Gastrocnemius medialis (tissue), 4 donors: Measurements from ENCODE around the gene RC3H2. TPM values are rescaled to one million over a fixed set of nuclear protein-coding genes. Genes with fewer than 3 reads are reported as not detected.
A peak's percentile ranks its signal among the peaks of the same experiment; 100 is the strongest.
"Not testable (repeated sequence)": the region's sequence is repeated elsewhere in the genome, so short reads cannot be mapped to it uniquely, and the experiment has no call there.

Source experiments
- ATAC-seq, 2 donors: fragments of 150-250 bp; one replicate each; pipeline ENCODE4 v1.9.1; 2016
- DNase-seq, 2 donors: peaks; one replicate each; pipeline ENCODE4 v3.0.0-alpha.2; 2019
- H3K27ac ChIP-seq, 4 donors: fragments of 200-600 bp; sonication (generic); 1 replicate in 1 of 4; 2 replicates in 3 of 4; pipeline ENCODE4 v1.5.1; 2016 to 2018; ENCODE audit warnings: mild to moderate bottlenecking in 2 of 4, moderate library complexity in 1 of 4
- H3K27me3 ChIP-seq, 3 donors: fragments of 200-600 bp; sonication (generic) in 2 of 3; 1 replicate in 1 of 3; 2 replicates in 2 of 3; pipeline versions ENCODE4 v1.5.1 to v1.6.0; 2016 to 2019; ENCODE audit warnings: mild to moderate bottlenecking in 1 of 3, moderate library complexity in 1 of 3
- H3K36me3 ChIP-seq, 2 donors: fragments of 200-600 bp; sonication (generic) in 1 of 2; one replicate each; pipeline ENCODE4 v1.5.1; 2017 to 2018
- H3K4me1 ChIP-seq, 2 donors: fragments of 200-600 bp; sonication (generic) in 1 of 2; one replicate each; pipeline ENCODE4 v1.5.1; 2016 to 2017; ENCODE audit warnings: mild to moderate bottlenecking in 2 of 2
- H3K4me3 ChIP-seq, 4 donors: fragments of 200-600 bp; sonication (generic) in 3 of 4; 1 replicate in 1 of 4; 2 replicates in 3 of 4; pipeline ENCODE4 v1.5.1; 2016 to 2019; ENCODE audit warnings: mild to moderate bottlenecking in 2 of 4
- H3K9me3 ChIP-seq, 3 donors: fragments of 200-600 bp; sonication (generic) in 2 of 3; 1 replicate in 1 of 3; 2 replicates in 2 of 3; pipeline ENCODE4 v1.5.1; 2016 to 2019
- CTCF ChIP-seq, 5 experiments: fragments of 450-650 bp in 3 of 5; fragments of 200-600 bp in 2 of 5; sonication (generic) in 2 of 5; IDR thresholded peaks in 4 of 5; conservative IDR thresholded peaks in 1 of 5; 1 replicate in 4 of 5; 2 replicates in 1 of 5; pipeline ENCODE4 v1.5.1; 2016 to 2019; ENCODE audit warnings: antibody characterized with exemption in 5 of 5, mild to moderate bottlenecking in 3 of 5, moderate library complexity in 3 of 5
- POLR2A ChIP-seq, 2 donors: fragments of 450-650 bp; IDR thresholded peaks; one replicate each; pipeline ENCODE4 v1.6.1; 2017; ENCODE audit warnings: antibody characterized with exemption in 2 of 2, mild to moderate bottlenecking in 2 of 2, moderate library complexity in 2 of 2
- in situ Hi-C, 4 donors: fragments of 200-750 bp; cut with MboI; loops; one replicate each; pipeline versions ENCODE4 v1.15.0 to v1.8.0; 2017; ENCODE audit warnings: low sequenced_read_pairs in 4 of 4
- intact Hi-C: fragments of 100-400 bp; cut with DNase I; formaldehyde crosslinking; loops from one replicate; pipeline ENCODE4 v1.15.1; 2023; ENCODE audit warnings: low total_unique reads
- total RNA-seq, 4 donors: library from RNA; depleted of rRNA; stranded (reverse); fragments of >200 nt; gene quantifications; one replicate each; pipeline versions ENCODE4 v1.1.0 to v1.2.3, GENCODE V29; 2016

Gene RC3H2
- total RNA-seq, 4 donors from 2014 or later = 29.4 to 45.2 (median 36.6) TPM

DNA sequence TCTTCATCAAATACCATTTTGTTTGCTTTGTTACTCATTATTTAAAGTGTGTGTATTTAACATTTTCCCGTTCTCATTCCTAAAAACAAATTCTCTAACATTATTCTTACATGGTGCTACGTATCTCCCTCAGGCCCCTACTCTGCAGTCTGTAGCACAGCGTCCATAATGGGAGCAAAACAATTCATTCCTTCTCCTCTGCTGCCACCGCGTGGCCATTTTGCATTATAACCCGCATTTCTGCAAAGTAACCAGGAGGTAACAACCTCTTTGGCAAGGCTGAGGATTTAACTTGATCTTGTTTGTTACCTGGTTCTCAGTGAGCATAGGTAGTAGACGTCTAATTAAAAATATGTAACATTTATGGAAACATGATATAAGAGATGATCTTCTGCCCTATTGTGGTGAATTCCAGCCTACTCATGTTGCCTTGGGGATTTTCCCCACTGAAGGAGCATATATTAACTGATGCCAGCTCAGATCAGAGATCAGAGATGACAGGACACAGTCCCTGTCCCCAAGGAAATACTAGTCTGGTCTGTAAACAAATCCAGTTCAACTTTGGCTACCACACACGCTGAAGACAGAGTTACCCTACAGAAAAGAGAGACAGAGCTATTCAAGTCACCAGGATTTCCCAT, 94.7 kb downstream of the RC3H2 start:
- in situ Hi-C loops = loop anchor here (5.0 to 25.0 kb wide), 7 partner anchors 343 to 698 kb away; partner anchors contain the start of gene PTGS1 (in 1 of the 4)
- H3K27ac ChIP-seq = no peak overlapping the region
- no peaks in the 10 kb centered on the region for H3K27me3 ChIP-seq
- intact Hi-C loops = loop anchor here (1.0 to 10.0 kb wide), 3 partner anchors 345 to 711 kb away; no protein-coding TSS in a partner anchor
- no peak overlapping the region for H3K4me3 ChIP-seq
- TF ChIP-seq POLR2A (IDR thresholded peaks at IDR 0.05) (no peak), CTCF (IDR thresholded peaks at IDR 0.05 in 4 of 5, conservative IDR thresholded peaks at IDR 0.05 in 1 of 5) (peak; percentile 74 to 80 (median 77))
- H3K36me3 ChIP-seq = no peaks in the 10 kb centered on the region
- DNase-seq (peak; percentile 35 to 62), ATAC-seq (peak; percentile 89 to 94)
- H3K9me3 ChIP-seq = no peaks in the 10 kb centered on the region
- H3K4me1 ChIP-seq = no peaks in the 10 kb centered on the region

GRCh38 chr9:122809261-122809660, 95.9 kb downstream of the RC3H2 start:
- intact Hi-C loops, H3K27me3 ChIP-seq, DNase-seq, ATAC-seq, H3K4me1 ChIP-seq, H3K9me3 ChIP-seq, H3K4me3 ChIP-seq, H3K27ac ChIP-seq, H3K36me3 ChIP-seq: not testable (repeated sequence)
- in situ Hi-C loops = loop anchor here in 3 of 4 donors (25.0 kb wide), 4 partner anchors 447 to 697 kb away; partner anchors contain the start of gene PTGS1 (in 1 of the 3)

GRCh38 chr9:122808141-122808540, 97.0 kb downstream of the RC3H2 start:
- Histone ChIP-seq H3K4me1 (no peaks in the 10 kb centered on the region), H3K4me3 (no peak overlapping the region), H3K27ac (no peak overlapping the region), H3K36me3 (no peaks in the 10 kb centered on the region), H3K27me3 (no peaks in the 10 kb centered on the region), H3K9me3 (no peaks in the 10 kb centered on the region)
- intact Hi-C loops (no loop called here), in situ Hi-C loops (loop anchor here in 3 of 4 donors (25.0 kb wide), 4 partner anchors 446 to 696 kb away; partner anchors contain the start of gene PTGS1 (in 1 of the 3))
- TF ChIP-seq POLR2A (IDR thresholded peaks at IDR 0.05) (no peak), CTCF (IDR thresholded peaks at IDR 0.05 in 4 of 5, conservative IDR thresholded peaks at IDR 0.05 in 1 of 5) (no peak)
- no peak for ATAC-seq
- no peak for DNase-seq

GRCh38 chr9:122807271-122807900, 97.8 kb downstream of the RC3H2 start:
- H3K9me3 ChIP-seq = no peaks in the 10 kb centered on the region
- ATAC-seq (no peak), DNase-seq (no peak)
- no peak overlapping the region for H3K27ac ChIP-seq
- no peaks in the 10 kb centered on the region for H3K36me3 ChIP-seq
- H3K27me3 ChIP-seq = no peaks in the 10 kb centered on the region
- in situ Hi-C loops (loop anchor here in 3 of 4 donors (25.0 kb wide), 4 partner anchors 445 to 695 kb away; partner anchors contain the start of gene PTGS1 (in 1 of the 3)), intact Hi-C loops (no loop called here)
- no peaks in the 10 kb centered on the region for H3K4me1 ChIP-seq
- TF ChIP-seq POLR2A (IDR thresholded peaks at IDR 0.05) = no peak
- TF ChIP-seq CTCF (IDR thresholded peaks at IDR 0.05 in 4 of 5, conservative IDR thresholded peaks at IDR 0.05 in 1 of 5) = no peak
- H3K4me3 ChIP-seq = no peak overlapping the region

DNA sequence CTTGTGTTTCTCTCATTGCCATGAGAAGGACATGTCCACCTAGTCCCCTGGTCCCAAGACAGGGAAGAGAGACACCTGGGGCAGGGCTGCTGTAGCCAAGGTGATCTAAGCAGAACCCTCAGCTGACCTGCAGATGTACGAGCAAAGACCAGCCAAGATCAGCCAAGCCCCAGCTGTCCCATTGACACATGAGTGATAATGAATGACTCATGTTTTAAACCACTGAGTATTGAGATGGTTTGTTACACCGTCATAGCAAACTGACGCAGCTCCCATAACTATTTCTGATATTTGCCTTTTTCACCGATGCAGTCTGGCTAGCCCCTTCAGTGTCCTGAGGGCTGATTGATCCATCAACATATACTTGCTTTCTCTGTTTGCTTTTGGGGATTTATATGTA, 98.5 kb downstream of the RC3H2 start:
- ATAC-seq = no peak
- H3K4me1 ChIP-seq = no peaks in the 10 kb centered on the region
- TF ChIP-seq POLR2A (IDR thresholded peaks at IDR 0.05) (no peak), CTCF (IDR thresholded peaks at IDR 0.05 in 4 of 5, conservative IDR thresholded peaks at IDR 0.05 in 1 of 5) (no peak)
- in situ Hi-C loops = loop anchor here in 3 of 4 donors (25.0 kb wide), 4 partner anchors 444 to 694 kb away; partner anchors contain the start of gene PTGS1 (in 1 of the 3)
- no peak overlapping the region for H3K4me3 ChIP-seq
- no peaks in the 10 kb centered on the region for H3K9me3 ChIP-seq
- no peaks in the 10 kb centered on the region for H3K27me3 ChIP-seq
- no peaks in the 10 kb centered on the region for H3K36me3 ChIP-seq
- intact Hi-C loops = no loop called here
- no peak for DNase-seq
- H3K27ac ChIP-seq = no peak overlapping the region
